Measurements from ENCODE around the gene OR6B3. TPM values are rescaled to one million over a fixed set of nuclear protein-coding genes. Genes with fewer than 3 reads are reported as not detected.

Gene OR6B3
- total RNA-seq, 2 donors from 2014 or later = not detected

DNA sequence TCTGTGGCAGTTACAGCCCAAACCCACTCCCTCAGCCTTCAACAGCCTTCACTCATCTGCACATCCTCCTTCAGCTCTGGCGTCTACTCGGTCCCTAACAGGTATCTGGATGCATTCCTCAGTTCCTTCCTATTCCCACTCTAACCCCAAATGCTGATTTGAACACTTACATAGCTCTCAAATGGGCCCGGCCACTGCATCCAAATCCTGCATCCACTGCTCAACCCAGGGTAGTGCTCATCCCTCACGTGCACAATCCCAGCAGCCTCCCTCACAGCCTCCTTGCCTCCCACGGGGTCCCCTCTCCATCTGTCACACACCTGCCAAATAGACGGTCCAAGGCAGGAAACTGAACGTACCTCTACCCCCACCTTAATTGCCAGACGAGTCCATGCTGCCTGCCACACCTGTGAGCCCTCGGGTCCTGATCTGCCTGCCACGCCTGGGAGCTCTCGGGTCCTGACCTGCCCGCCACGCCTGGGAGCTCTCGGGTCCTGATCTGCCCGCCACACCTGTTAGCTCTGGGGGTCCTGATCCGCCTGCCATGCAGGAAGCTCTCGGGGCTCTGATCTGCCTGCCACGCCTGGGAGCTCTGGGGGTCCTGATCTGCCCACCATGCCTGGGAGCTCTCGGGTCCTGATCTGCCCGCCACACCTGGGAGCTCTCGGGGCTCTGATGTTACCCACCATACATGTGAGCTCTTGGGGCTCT lies 9.9 kb downstream of the OR6B3 start:
- TF ChIP-seq, protein P1, sequence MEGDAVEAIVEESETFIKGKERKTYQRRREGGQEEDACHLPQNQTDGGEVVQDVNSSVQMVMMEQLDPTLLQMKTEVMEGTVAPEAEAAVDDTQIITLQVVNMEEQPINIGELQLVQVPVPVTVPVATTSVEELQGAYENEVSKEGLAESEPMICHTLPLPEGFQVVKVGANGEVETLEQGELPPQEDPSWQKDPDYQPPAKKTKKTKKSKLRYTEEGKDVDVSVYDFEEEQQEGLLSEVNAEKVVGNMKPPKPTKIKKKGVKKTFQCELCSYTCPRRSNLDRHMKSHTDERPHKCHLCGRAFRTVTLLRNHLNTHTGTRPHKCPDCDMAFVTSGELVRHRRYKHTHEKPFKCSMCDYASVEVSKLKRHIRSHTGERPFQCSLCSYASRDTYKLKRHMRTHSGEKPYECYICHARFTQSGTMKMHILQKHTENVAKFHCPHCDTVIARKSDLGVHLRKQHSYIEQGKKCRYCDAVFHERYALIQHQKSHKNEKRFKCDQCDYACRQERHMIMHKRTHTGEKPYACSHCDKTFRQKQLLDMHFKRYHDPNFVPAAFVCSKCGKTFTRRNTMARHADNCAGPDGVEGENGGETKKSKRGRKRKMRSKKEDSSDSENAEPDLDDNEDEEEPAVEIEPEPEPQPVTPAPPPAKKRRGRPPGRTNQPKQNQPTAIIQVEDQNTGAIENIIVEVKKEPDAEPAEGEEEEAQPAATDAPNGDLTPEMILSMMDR (IDR thresholded peaks at IDR 0.05) = no peak
- no peak overlapping the region for H3K4me3 ChIP-seq
- no peaks in the 10 kb centered on the region for H3K36me3 ChIP-seq
- H3K27ac ChIP-seq = no peak overlapping the region
- no peaks in the 10 kb centered on the region for H3K9me3 ChIP-seq
- DNase-seq (ENCODE audit: low spot score) = no peak
- H3K4me1 ChIP-seq = no peaks in the 10 kb centered on the region
- no peaks in the 10 kb centered on the region for H3K27me3 ChIP-seq

DNA sequence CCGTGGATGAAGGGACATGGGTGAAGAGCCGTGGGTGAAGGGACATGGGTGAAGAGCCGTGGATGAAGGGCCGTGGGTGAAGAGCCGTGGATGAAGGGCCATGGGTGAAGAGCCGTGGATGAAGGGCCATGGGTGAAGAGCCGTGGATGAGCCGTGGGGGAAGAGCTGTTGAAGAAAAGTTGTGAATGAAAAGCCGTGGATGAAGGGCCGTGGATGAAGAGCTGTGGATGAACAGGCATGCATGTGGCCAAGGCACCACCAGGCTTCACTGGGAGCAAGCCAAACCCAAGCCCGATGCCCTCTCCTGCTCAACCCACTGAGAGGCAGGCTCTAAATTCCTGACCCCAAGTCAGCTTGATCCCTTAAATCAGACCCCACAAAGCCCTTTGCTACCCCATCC lies 10.6 kb downstream of the OR6B3 start:
- TF ChIP-seq, protein P1 (IDR thresholded peaks at IDR 0.05) = no peak
- Histone ChIP-seq H3K4me1 (no peaks in the 10 kb centered on the region), H3K4me3 (no peak overlapping the region), H3K36me3 (no peaks in the 10 kb centered on the region), H3K27me3 (no peaks in the 10 kb centered on the region), H3K27ac (no peak overlapping the region), H3K9me3 (no peaks in the 10 kb centered on the region)
- DNase-seq (ENCODE audit: low spot score) = no peak

DNA sequence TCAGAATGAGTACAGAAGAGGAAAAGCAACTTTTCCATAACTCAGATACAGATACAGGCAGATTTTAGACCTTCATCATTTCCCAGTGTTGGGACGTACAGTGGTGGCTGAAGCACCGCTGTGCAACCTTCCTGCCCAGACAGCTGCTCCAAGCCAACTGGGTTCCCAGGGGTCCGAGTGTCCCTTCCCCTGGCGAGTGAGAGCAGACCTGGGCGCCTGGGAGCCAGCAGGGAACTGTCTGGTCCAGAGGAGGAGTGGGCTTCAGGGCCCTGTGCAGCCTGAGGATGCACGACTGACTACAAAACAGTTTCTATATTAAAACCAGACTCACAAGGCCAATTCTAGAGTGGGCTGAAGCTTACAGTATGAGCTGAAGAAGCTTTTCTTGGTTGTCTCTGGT lies 12.0 kb downstream of the OR6B3 start:
- H3K4me3 ChIP-seq = no peak overlapping the region
- H3K27me3 ChIP-seq = no peaks in the 10 kb centered on the region
- no peaks in the 10 kb centered on the region for H3K36me3 ChIP-seq
- TF ChIP-seq, protein P1 (IDR thresholded peaks at IDR 0.05) = no peak
- no peak for DNase-seq (ENCODE audit: low spot score)
- no peaks in the 10 kb centered on the region for H3K9me3 ChIP-seq
- H3K27ac ChIP-seq = no peak overlapping the region
- no peaks in the 10 kb centered on the region for H3K4me1 ChIP-seq

DNA sequence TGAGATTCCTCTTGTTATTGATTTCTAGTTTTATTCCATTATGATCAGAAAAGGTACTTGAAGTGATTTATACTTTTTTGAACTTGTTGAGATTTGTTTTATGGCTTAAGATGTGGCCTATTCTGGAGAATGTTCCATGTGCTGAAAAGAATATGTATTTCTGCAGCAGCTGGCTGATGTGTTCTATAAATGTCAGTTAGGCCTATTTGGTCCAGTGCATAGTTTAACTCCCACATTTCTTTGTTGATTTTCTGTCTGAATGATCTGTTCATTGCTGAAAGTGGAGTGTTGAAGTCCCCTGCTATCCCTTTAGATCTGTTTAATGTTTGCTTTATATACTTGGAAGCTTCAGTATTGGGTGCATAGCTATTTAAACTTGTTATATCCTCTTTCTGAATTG lies 16.0 kb downstream of the OR6B3 start:
- TF ChIP-seq, protein P1 (IDR thresholded peaks at IDR 0.05) = no peak
- Histone ChIP-seq H3K27ac (no peak overlapping the region), H3K9me3 (no peaks in the 10 kb centered on the region), H3K27me3 (no peaks in the 10 kb centered on the region), H3K36me3 (no peaks in the 10 kb centered on the region), H3K4me1 (no peaks in the 10 kb centered on the region), H3K4me3 (no peak overlapping the region)
- no peak for DNase-seq (ENCODE audit: low spot score)

DNA sequence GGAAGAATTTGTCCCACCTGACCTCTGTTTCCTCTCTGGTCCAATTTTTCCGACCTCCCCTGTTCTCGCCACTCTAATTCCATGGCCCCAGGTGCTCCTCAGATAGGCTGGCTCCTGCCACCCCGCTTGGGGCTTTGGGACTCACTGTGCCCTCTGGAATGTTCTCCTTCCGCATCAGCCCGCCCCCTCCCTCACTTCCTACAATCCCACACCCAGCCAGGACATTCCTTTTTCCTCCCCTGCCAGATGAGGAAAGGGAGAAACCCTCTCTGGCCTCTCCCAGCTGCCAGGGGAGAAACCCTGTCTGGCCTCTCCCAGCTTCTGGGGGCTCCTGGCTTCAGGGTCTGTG lies 20.0 kb downstream of the OR6B3 start:
- no peaks in the 10 kb centered on the region for H3K9me3 ChIP-seq
- no peaks in the 10 kb centered on the region for H3K4me1 ChIP-seq
- H3K27me3 ChIP-seq = no peaks in the 10 kb centered on the region
- no peak overlapping the region for H3K27ac ChIP-seq
- DNase-seq (ENCODE audit: low spot score) = no peak
- no peaks in the 10 kb centered on the region for H3K36me3 ChIP-seq
- TF ChIP-seq, protein P1 (IDR thresholded peaks at IDR 0.05) = no peak
- H3K4me3 ChIP-seq = no peak overlapping the region
